Head of caudate nucleus (tissue), 42 donors: Measurements from ENCODE around the gene SNN.

Source experiments
- DNase-seq, 42 donors: peaks; one replicate each; pipeline versions ENCODE4 v3.0.0 to v3.0.0-alpha.2; 2020 to 2021; ENCODE audit warnings: mixed read lengths in 7 of 42
- intact Hi-C: fragments of 100-400 bp; cut with DNase I; formaldehyde crosslinking; loops from one replicate; pipeline ENCODE4 v1.15.0; 2022

Gene SNN

DNA sequence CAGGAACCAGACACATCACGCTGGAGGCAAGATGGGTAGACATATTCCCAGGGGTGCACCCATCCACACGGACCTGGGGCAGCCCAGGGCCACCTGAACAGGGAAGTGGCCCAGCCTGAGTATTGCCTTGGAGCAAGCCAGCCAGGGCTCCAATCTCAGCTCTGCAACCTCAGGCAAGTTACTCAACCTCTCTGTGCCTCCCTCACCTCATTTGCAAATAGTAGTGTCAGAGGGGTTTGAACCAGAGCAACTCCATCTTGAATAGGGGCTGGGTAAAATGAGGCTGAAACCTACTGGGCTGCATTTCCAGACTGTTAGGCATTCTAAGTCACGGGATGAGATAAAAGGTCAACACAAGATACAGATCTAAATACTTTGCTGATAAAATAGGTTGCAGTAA is 35.1 kb upstream of the SNN start:
- no peak for DNase-seq
- intact Hi-C loops = no loop called here

DNA sequence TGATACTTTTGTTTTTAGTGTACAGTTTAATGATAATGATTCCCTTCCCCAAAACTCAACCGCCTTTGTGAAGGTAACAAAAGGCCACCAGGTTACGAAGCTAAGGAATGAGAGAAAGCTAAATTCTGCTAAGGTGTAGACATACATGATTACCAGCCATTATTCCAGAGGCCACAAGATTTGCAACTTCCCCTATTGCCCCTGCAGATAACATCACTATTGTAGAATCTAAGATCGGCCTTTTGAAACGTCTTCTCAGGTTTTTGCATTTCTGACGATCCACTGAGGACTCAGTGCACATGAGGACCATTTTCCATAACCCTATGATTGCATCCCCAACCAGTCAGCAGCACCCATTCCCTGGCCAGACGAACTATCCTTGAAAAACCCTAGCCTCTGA is 33.9 kb upstream of the SNN start:
- DNase-seq = no peak
- intact Hi-C loops = no loop called here

DNA sequence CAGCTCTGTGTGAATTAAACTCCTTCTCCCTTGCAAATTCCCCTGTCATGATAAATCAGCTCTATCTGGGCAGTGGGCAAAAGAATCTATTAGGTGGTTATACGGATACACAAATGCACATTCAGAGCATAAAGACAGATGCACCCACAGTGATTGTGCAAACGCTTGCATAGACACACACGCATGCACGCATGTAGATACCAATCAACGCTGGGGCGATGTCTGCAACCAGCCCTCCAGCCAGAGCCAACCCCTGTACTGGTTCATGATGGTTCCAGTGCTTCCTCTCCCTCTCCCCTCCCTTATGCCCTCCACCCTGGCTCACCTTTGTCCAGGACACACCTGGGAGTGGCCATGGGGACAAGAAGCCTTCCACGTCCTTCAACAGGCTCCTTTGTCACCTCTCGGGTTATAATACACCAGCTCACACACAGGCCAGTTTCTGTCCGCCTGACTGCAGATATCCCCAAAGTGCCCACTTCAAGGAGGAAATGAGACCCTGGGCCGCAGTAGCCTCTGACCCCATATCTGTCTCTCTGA is 33.1 kb upstream of the SNN start:
- DNase-seq = no peak
- intact Hi-C loops = no loop called here

DNA sequence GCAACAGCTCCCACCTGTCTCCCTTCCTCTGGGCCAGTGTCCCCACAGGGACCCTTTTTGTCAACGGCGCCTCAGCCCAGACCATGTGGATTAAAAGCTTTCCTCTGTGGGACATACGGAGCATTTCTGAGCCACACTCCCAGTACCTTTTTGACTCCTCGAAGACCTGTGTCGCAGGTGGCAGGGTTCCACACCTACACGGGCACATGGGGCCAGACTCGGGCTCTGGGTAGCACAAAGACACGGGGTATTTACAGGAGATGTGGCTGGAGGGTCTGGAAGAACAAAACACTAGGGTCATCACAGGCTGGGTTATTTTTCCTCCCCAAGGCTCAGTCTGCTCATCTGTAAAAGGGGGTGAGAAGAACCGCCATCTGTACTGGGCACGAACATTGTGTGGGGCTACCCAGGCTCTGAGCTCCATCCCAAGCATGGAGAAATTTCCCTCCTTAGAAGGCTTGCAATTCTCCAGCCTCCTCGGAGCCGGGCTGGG is 32.5 kb upstream of the SNN start:
- intact Hi-C loops = no loop called here
- no peak for DNase-seq

DNA sequence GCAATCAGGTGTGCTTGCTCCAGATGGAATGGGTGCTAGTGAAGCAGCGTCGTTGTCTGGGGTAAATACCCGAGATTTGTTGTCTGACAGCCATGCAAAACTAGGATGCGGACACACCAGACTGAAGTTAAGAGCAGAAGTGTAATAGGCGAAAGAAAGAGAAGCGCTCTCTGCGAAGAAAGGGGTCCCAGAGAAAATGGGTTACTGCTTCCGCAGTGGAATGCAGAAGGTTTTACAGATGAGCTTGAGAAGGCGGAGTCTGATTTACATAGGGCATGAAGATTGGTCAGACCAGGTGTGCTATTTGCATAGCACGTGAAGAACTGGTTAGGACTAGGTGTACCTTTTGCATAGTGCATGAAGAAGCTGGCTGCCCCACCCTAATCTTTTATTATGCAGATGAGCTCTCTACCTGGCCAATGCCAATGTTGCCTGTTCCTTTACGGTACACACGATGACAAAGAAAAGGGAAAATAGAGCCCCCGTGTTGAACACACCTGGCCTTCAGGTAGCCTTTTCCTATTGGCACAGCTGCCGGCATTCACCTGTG is 32.0 kb upstream of the SNN start:
- no peak for DNase-seq
- intact Hi-C loops = no loop called here

DNA sequence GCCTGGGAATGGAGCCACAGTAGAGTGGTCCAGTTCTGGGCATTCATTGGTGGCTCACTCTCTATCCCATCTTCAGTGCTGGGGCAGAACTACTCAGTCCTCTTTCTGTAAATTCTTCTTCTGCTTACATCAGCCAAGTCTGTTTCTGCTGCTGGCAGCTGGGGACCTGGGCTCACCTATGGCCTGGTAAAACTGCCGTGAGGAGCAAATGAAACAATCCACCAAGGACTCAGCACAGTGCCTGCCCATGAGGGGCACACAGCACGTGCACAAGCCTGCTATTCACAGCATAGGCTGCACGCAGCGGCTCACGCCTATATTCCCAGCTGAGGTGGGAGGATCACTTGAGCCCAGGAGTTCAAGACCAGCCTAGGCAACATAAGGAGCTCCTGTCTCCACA is 30.9 kb upstream of the SNN start:
- no peak for DNase-seq
- intact Hi-C loops = no loop called here

DNA sequence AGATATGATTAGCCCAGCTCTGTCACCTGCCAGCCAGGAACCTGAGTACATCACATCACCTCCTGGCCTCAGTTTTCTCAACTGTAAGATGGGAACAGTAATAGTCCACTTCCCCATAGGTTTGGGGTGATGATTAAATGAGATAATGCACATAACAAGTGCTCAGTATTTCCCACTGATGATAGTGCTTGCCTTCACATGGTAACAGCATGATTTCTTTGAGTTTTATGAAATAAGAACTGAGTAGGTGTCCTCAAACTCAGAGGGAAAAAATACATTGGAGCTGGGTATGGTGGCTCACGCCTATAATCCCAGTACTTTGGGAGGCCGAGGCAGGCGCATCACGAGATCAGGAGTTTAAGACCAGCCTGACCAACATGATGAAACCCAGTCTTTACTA is 30.1 kb upstream of the SNN start:
- intact Hi-C loops = no loop called here

DNA sequence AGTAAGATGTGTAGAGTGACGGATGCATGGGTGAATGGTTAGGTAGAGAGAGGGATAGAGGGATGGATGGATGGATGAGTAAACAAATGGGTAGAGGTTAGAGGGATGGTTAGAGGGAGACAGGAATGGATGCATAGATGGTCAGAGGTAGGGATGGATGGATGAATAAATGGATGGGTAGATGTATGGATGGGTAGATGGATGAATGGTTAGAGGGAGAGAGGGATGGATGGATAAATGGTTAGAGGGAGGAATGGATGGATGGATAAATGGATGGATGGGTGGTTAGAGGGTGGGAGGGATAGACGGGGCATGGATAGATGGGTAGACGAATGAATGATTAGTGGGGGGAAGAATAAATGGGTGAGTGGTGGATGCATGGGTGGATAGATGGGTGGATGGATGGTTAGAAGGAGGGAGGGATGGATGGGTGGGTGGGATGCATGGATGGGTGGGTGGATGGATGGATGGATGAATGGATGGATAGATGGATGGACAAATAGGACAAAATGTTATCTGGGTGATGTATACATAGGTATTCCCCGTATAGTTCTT is 29.2 kb upstream of the SNN start:
- intact Hi-C loops = no loop called here
- no peak for DNase-seq

More for the DNA sequence above, 30.1 kb upstream of the SNN start:
- DNase-seq = no peak

DNA sequence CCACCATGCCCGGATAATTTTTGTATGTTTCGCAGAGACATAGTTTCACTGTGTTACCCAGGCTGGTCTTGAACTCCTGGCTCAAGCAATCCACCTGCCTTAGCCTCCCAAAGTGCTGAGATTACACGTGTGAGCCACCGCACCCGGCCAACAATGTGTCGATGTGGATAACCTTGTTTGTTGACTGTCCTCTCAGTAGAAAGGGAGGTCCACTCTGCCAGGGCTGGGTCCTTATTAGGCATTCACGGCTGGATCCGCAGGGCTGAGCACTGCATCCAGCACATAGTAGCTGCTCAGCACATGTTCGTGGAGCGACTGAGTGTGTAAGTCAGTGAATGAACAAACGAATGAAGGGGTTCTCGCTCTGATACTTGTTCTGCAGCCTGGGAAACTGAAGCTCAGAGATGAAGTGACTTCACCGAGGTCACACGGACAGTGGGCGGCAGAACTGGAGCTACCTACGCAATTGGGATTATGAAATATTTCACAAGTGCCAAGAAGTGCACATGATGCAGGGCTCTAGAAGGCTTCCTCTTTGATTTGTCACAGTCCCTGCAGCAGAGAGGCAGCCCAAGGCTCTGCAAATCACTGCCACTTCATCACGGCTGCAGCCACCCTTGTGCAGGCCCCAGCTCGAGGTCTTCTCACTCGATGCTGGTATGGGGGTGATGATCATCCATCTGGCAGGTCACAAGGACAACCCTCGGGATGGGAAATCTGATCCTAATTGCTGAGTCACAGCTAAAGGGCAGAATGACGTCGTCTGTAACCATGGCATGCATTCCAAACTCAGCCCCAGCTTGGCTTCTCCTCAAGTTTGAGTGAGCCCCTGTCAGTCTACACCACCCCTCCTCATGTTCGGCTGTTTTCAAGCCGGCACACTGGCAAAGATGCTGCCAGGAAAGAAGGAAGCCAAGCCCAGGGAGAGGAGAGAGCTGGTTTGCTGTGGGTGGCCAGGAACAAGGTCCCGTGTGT is 28.0 kb upstream of the SNN start:
- intact Hi-C loops = loop anchor here (2.0 to 5.0 kb wide), 2 partner anchors 105 to 233 kb away; no protein-coding TSS in a partner anchor
- peak; percentile 51 to 92 (median 76) for DNase-seq

DNA sequence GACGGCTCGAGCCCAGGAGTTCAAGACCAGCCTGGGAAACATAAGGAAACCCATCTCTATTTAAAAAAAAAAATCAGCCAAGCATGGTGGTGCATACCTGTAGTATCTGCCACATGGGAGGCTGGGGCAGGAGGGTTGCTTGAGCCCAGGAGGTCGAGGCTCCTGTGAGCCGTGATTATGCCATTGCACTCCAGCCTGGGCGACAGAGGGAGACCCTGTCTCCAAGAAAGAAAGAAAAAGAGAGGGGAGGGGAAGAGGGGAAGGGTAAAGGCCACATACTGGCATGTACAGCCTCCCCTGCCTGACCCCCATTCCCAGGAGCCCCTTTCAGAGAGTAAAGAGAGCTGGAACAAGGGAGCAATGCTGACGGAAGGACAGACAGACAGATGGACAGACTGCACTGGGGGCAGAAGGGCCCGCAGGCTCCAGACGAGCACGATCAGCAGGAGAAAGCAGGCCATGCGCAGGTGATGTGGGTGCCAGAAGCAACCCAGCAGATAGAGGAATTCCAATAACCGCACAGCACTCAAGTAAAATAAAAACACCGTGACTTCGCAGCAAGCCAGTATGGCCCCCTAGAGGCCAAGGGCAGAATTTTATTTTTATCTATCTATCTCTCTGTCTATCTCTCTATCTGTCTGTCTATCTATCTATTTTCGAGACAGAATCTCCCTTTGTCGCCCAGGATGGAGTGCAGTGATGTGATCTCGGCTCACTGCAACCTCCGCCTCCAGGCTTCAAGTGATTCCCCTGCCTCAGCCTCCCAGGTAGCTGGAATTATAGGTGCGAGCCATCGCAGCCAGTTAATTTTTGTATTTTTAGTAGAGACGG is 27.1 kb upstream of the SNN start:
- peak in 30 of 42 donors; percentile 11 to 78 (median 48) for DNase-seq
- intact Hi-C loops = loop anchor here (2.0 to 5.0 kb wide), 2 partner anchors 106 to 234 kb away; no protein-coding TSS in a partner anchor

DNA sequence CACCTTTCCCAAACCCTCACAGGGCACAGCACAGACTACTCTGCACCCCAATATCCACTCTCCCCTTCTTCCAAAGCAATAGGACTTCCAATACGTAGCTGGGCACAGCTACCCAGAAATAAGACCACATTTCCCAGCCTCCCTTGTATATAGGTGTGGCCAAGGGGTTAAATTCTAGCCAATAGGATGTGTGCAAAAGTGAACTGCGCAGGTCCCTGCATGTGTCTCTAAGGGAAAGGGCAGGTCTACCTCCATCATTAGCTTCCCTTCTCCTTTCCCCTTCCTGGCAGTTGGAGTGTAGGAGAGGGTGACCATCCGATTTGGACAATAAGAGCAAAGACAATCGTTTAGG is 25.5 kb upstream of the SNN start:
- no peak for DNase-seq
- intact Hi-C loops = loop anchor here (5.0 kb wide), 1 partner anchor 235 kb away; no protein-coding TSS in a partner anchor

DNA sequence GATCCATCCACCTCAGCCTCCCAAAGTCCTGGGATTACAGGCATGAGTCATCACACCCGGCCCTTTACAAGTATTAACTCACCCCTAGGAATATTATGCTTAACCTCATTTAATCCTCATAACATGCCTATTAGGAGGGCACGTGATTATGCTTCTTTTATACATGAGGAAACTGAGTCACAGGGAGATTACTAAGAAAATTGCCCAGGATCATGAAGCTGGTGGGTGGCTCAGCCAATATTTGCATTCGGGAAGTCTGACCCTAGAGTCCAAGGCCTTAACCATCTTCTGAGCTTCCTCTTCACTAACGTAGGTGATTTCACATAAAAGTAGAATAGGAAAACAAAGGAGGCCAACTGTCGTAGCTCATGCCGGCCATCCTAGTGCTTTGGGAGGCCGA is 19.0 kb upstream of the SNN start:
- intact Hi-C loops = no loop called here
- DNase-seq = no peak

DNA sequence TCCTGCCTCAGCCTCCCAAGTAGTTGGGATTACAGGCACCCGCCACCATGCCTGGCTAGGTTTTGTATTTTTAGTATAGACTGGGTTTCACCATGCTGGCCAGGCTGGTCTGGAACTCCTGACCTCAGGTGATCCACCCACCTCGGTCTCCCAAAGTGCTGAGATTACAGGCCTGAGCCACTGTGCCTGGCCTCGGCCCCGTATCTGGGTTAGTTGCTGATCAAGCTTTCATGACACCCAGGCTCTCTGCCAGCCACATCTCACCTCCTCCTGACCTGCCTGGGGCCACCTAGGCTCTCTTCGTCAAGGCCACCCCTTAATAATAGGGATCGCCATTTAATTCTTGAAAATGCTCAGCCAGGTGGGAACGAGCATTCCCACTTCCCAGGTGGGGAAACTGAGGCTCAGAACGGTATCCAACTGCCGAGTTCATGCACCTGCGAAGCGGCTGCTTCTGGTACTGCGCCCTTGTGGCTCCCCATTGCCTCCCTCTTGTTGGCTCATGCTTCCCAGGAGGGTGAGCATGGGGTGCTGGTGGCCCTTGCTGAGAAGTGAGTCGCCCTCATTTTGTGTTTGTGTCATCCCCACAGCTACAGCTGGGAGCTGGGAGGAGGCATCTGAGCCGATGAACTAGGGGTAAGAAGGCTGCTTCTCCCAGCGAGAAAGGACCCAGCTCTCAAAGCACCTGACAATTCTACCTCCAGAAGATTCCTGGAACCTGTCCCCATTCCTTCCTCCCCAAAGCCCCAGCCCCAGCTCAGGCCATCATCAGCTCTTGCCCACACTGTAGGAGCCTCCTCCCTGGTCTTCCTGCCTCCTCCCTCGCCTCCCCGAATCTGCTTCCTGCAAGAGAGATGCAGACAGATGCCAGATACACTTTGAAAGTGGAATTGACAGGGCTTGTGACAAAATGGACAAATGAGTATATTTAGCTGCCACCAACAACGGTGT is 17.3 kb upstream of the SNN start:
- intact Hi-C loops = no loop called here
- no peak for DNase-seq

DNA sequence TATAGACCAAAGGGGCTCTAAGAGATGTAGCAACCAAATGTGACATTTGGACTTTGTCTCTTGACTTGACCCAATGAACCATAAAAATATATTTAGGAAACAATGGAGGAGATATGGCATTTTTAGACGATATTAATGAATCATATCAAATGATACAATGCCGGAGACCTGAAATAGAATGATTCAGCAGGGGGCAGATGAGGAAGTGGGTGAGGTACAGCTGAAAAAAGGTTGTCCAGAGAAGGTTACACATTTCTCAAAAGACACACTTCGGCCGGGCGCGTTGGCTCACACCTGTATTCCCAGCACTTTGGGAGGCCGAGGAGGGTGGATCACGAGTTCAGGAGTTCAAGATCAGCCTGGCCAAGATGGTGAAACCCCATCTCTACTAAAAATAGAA is 16.5 kb upstream of the SNN start:
- intact Hi-C loops = no loop called here

DNA sequence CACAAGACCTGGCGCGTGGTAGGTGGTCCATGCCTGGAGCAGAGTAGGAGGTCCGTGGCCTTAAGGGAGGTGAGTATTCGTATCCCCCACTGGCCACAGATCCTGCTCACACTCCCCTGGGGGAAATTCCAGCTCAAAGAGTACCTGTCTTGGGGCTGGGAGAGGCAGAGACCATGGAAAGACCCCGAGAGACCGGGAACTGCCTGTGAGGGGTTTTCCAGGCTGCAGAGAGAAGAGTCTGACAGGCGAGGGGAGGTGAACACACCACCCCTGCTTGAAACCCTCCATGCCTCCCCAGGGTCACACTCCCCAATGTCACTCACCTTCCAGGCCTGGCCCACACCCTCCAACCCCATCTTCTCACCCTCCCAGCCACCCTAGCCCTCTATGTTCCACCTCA is 12.6 kb upstream of the SNN start:
- DNase-seq = no peak
- intact Hi-C loops = no loop called here

More for the DNA sequence above, 16.5 kb upstream of the SNN start:
- DNase-seq = peak in 3 of 42 donors; percentile 55 to 64 (median 56)

DNA sequence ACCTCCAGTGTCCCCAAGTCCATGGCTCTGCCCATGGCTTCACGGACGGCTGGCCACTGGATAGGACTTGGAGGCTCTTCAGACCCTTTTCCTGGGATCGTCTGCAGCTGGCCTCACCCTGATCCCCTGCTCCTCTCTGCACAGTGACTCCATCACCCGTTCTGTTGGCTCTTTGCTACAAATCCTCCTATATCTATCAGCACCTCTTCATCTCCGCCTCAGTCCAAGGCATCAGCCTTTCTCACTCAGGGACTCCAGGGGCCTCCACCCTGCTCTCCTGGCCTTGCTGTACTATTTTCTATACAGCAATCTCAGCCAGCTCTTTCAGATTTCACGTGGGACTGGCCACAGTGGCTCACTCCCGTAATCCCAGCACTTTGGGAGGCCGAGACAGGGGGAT is 10.7 kb upstream of the SNN start:
- no peak for DNase-seq
- intact Hi-C loops = no loop called here

DNA sequence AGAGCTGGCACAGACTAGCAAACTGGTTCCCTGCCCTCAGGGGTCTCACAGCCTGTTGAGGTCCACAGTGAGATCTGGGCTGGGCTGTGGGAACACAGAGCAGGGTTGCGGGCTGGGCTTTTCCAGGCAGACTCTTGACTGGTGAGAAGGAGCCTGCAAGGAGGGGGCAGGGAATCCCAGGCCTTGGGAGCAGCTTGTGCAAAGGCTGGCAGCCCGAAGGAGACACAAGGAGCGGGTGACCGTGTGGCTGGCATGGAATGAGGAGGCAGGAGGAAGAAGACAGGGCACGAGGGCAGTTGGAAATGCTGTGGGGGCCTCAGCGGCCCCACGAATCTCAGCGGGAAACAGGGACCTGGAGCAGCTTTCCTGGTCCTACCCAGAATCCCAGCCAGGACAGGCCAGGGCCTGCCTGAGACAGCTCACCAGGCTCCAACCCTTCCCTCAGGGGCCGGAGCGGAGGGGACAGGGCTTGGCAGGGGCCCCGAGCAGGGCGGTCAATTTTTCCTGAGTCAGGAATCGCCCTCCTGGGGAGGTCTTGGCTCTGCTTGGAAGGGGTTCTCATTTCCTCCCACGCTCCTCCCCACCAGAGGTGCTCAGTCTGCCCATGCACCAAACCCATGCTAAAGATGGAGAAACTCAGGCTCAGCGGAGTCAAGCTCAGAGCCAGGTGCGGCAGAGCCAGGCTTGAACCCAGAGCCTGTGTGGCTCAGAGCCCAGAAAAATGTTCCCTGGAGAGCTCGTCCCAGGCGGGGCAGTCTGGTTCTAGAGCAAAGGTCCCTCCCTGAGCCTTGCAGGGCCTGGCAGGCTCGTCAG is 9.2 kb upstream of the SNN start:
- intact Hi-C loops = no loop called here

More for the DNA sequence above, 9.2 kb upstream of the SNN start:
- peak in 4 of 42 donors; percentile 19 to 55 (median 38) for DNase-seq
